Right cardiac atrium (tissue), 5 donors: Measurements from ENCODE around the gene GRIFIN. TPM values are rescaled to one million over a fixed set of nuclear protein-coding genes. Genes with fewer than 3 reads are reported as not detected.

ENCODE experiments used
- ATAC-seq, 2 donors: fragments of 200-7000 bp; cut with Tn5 transposase; one replicate each; pipeline versions ENCODE4 v1.8.0 to v1.9.1; 2020; ENCODE audit warnings: moderate library complexity in 2 of 2, mild to moderate bottlenecking in 1 of 2
- DNase-seq, 3 donors: peaks; one replicate each; pipeline ENCODE4 v3.0.0-alpha.2; 2020
- H3K27ac ChIP-seq: one replicate; pipeline ENCODE4 v1.5.1; 2013; ENCODE audit warnings: mild to moderate bottlenecking, low read length, control low read depth, moderate library complexity
- H3K27me3 ChIP-seq: one replicate; pipeline ENCODE4 v1.6.1; 2013; ENCODE audit not compliant: control insufficient read depth, insufficient read depth
- H3K4me1 ChIP-seq: one replicate; pipeline ENCODE4 v1.6.1; 2013; ENCODE audit warnings: low read length; ENCODE audit not compliant: control insufficient read depth, insufficient read depth
- H3K4me3 ChIP-seq: one replicate; pipeline ENCODE4 v1.5.1; 2013; ENCODE audit warnings: low read length, control low read depth
- H3K9me3 ChIP-seq: one replicate; pipeline ENCODE4 v1.6.1; 2013; ENCODE audit warnings: low read length; ENCODE audit not compliant: control insufficient read depth
- WGBS: extraction: QIAGEN DNeasy Blood & Tissue Kit; methylation state at CpG from one replicate; pipeline ENCODE4 v1.1.7; 2013; 5-methylcytosine and 5-hydroxymethylcytosine counted together
- intact Hi-C, 4 donors: fragments of 100-400 bp; cut with DNase I; formaldehyde crosslinking; loops; one replicate each; pipeline versions ENCODE4 v1.11.0 to v1.14.0; 2022 to 2023
- polyA plus RNA-seq: library from polyadenylated mRNA; stranded (reverse); fragments of 200-250 nt; gene quantifications from one replicate; pipeline ENCODE4 v1.2.3, GENCODE V29; 2013
- total RNA-seq, 4 donors: library from RNA; stranded (reverse); fragmentation: NEBNext Ultra II Directional; extraction: Animal tissue kit (Norgen Biotek cat#: 25700); gene quantifications; one replicate each; pipeline ENCODE4 v1.2.1, GENCODE V29; 2021
- donor health status: healthy with polysubstance abuse.
- donor health status: DM: no; HTN: yes; CAD: no.
- donor health status: DM: no; HTN: no; CAD: no.
- donor health status: DM: no; HTN: yes; CAD: no; lungs with severe emphysema.
- donor health status: DM: yes; HTN: yes; CAD: no.

Gene GRIFIN
- total and polyA plus RNA-seq, 5 donors, result not detected

GRCh38 chr7:2484868-2485267 lies 8.7 kb upstream of the GRIFIN start:
- 86% methylated on average over 12 of the region's 12 CpGs for WGBS
- H3K4me3 ChIP-seq, result no peak overlapping the region
- no peak overlapping the region for H3K27ac ChIP-seq
- no peak for ATAC-seq
- no peaks in the 10 kb centered on the region for H3K27me3 ChIP-seq
- H3K9me3 ChIP-seq, result no peaks in the 10 kb centered on the region
- intact Hi-C loops, result loop anchor here in 1 of 4 donors (10.0 kb wide), 1 partner anchor 70 kb away; the partner anchor contains the start of genes BRAT1 and IQCE
- DNase-seq, result no peak
- peaks cover 14% of the 10 kb centered on the region for H3K4me1 ChIP-seq

GRCh38 chr7:2483494-2483893 lies 7.3 kb upstream of the GRIFIN start:
- Histone ChIP-seq H3K4me1 (peaks cover 12% of the 10 kb centered on the region), H3K27ac (no peak overlapping the region), H3K4me3 (no peak overlapping the region), H3K9me3 (no peaks in the 10 kb centered on the region), H3K27me3 (no peaks in the 10 kb centered on the region)
- no peak for DNase-seq
- WGBS, result 55% methylated on average over 5 of the region's 5 CpGs
- no peak for ATAC-seq
- intact Hi-C loops, result loop anchor here in 1 of 4 donors (10.0 kb wide), 1 partner anchor 71 kb away; the partner anchor contains the start of genes BRAT1 and IQCE

- no peaks in the 10 kb centered on the region for H3K27me3 ChIP-seq
- H3K4me3 ChIP-seq, result no peak overlapping the region
- no peak overlapping the region for H3K27ac ChIP-seq
- intact Hi-C loops, result loop anchor here in 1 of 4 donors (10.0 kb wide), 1 partner anchor 72 kb away; the partner anchor contains the start of genes BRAT1 and IQCE
- ATAC-seq, result no peak
- whole genome bisulfite sequencing, result 79% methylated on average over 10 of the region's 10 CpGs
- H3K4me1 ChIP-seq, result peaks cover 8% of the 10 kb centered on the region
- DNase-seq, result peak in 2 of 3 donors; percentile 32 to 45
- H3K9me3 ChIP-seq, result no peaks in the 10 kb centered on the region
Observed at GRCh38 chr7:2482725-2483451, 6.7 kb upstream of the GRIFIN start.

- ATAC-seq (no peak), DNase-seq (no peak)
- Histone ChIP-seq H3K4me1 (peaks cover 2% of the 10 kb centered on the region), H3K27ac (no peak overlapping the region), H3K27me3 (no peaks in the 10 kb centered on the region), H3K4me3 (no peak overlapping the region), H3K9me3 (no peaks in the 10 kb centered on the region)
- intact Hi-C loops, result loop anchor here in 1 of 4 donors (10.0 kb wide), 1 partner anchor 74 kb away; the partner anchor contains the start of genes BRAT1 and IQCE
- WGBS, result 88% methylated on average over 4 of the region's 4 CpGs
Observed at GRCh38 chr7:2481195-2481594, 5.0 kb upstream of the GRIFIN start.

- H3K27ac ChIP-seq, result no peak overlapping the region
- peaks cover 2% of the 10 kb centered on the region for H3K4me1 ChIP-seq
- intact Hi-C loops, result loop anchor here in 1 of 4 donors (10.0 kb wide), 1 partner anchor 75 kb away; the partner anchor contains the start of genes BRAT1 and IQCE
- WGBS, result 30% methylated on average over 21 of the region's 21 CpGs
- DNase-seq (no peak), ATAC-seq (no peak)
- H3K9me3 ChIP-seq, result no peaks in the 10 kb centered on the region
- no peak overlapping the region for H3K4me3 ChIP-seq
- no peaks in the 10 kb centered on the region for H3K27me3 ChIP-seq
Observed at GRCh38 chr7:2480070-2480408, 3.8 kb upstream of the GRIFIN start.

- intact Hi-C loops, result loop anchor here in 2 of 4 donors (10.0 kb wide), 2 partner anchors 75 to 205 kb away; partner anchors contain the start of genes AMZ1 (in 1 of the 2), BRAT1 (in 1 of the 2) and IQCE (in 1 of the 2)
- WGBS, result 59% methylated on average over 16 of the region's 16 CpGs
- no peak for DNase-seq
- Histone ChIP-seq H3K4me3 (no peak overlapping the region), H3K9me3 (no peaks in the 10 kb centered on the region), H3K4me1 (peaks cover 2% of the 10 kb centered on the region), H3K27me3 (no peaks in the 10 kb centered on the region), H3K27ac (no peak overlapping the region)
- no peak for ATAC-seq
Observed at GRCh38 chr7:2479276-2480069, 3.3 kb upstream of the GRIFIN start.

GRCh38 chr7:2478800-2479199 lies 2.6 kb upstream of the GRIFIN start:
- no peaks in the 10 kb centered on the region for H3K27me3 ChIP-seq
- intact Hi-C loops, result loop anchor here in 1 of 4 donors (10.0 kb wide), 1 partner anchor 206 kb away; the partner anchor contains the start of gene AMZ1
- WGBS, result 53% methylated on average over 19 of the region's 19 CpGs

GRCh38 chr7:2478399-2478785 lies 2.2 kb upstream of the GRIFIN start:
- ATAC-seq (peak; percentile 71 to 78), DNase-seq (peak; percentile 82 to 90 (median 88))
- 39% methylated on average over 11 of the region's 11 CpGs for WGBS
- H3K27ac ChIP-seq, result no peak overlapping the region
- H3K4me1 ChIP-seq, result peaks cover 2% of the 10 kb centered on the region
- H3K9me3 ChIP-seq, result no peaks in the 10 kb centered on the region
- intact Hi-C loops, result loop anchor here in 1 of 4 donors (10.0 kb wide), 1 partner anchor 206 kb away; the partner anchor contains the start of gene AMZ1
- H3K27me3 ChIP-seq, result no peaks in the 10 kb centered on the region
- H3K4me3 ChIP-seq, result no peak overlapping the region

More at GRCh38 chr7:2478800-2479199, 2.6 kb upstream of the GRIFIN start:
- Histone ChIP-seq H3K27ac (no peak overlapping the region), H3K9me3 (no peaks in the 10 kb centered on the region), H3K4me1 (peaks cover 2% of the 10 kb centered on the region), H3K4me3 (no peak overlapping the region)
- DNase-seq (peak in 1 of 3 donors; percentile 65), ATAC-seq (no peak)

GRCh38 chr7:2477447-2478398 lies 1.5 kb upstream of the GRIFIN start:
- no peak overlapping the region for H3K4me3 ChIP-seq
- H3K4me1 ChIP-seq, result peaks cover 2% of the 10 kb centered on the region
- intact Hi-C loops, result loop anchor here in 1 of 4 donors (10.0 kb wide), 1 partner anchor 207 kb away; the partner anchor contains the start of gene AMZ1
- ATAC-seq (peak; percentile 80 to 89), DNase-seq (peak; percentile 65 to 87 (median 87))
- no peaks in the 10 kb centered on the region for H3K9me3 ChIP-seq
- 34% methylated on average over 34 of the region's 34 CpGs for WGBS
- H3K27ac ChIP-seq, result no peak overlapping the region
- no peaks in the 10 kb centered on the region for H3K27me3 ChIP-seq
